CD4-positive, alpha-beta memory T cell (primary cell): ENCODE measurements around the gene MUC5AC. TPM values are rescaled to one million over a fixed set of nuclear protein-coding genes. Genes with fewer than 3 reads are reported as not detected.

Experiments
- polyA plus RNA-seq, 2 donors: library from polyadenylated mRNA; unstranded; fragments of 300-500 nt; fragmentation: Illumina TruSeq; gene quantifications; one replicate each; pipeline ENCODE4 v1.2.3, GENCODE V29; 2021
- total RNA-seq, 2 experiments: library from RNA; stranded (reverse); gene quantifications; one replicate each; pipeline ENCODE4 v1.2.3, GENCODE V29; 2021

The MUC5AC gene
- total and polyA plus RNA-seq, 4 experiments from 2014 or later = not detected

Other genes with a start within 250 kb of the MUC5AC start
- 10 to 100 TPM; 52.1 to 59.2 TPM for gene CHID1, start 247.1 kb upstream of the MUC5AC start, total RNA-seq
- gene CHID1, start 247.1 kb upstream of the MUC5AC start, polyA plus RNA-seq = 10 to 100 TPM; 46.9 to 82.3 TPM
- gene AP2A2, start 232.1 kb upstream of the MUC5AC start, total RNA-seq = 10 to 100 TPM; 81.7 to 87.4 TPM
- gene AP2A2, start 232.1 kb upstream of the MUC5AC start, polyA plus RNA-seq = 10 to 100 TPM in 1 of 2 donors, 1 to 10 TPM in 1; 5.1 to 14.1 TPM
- gene MUC6, start 121.2 kb upstream of the MUC5AC start, total RNA-seq = not detected
- under 1 TPM in 1 of 2 donors, not detected in 1; 0.13 TPM for gene MUC6, start 121.2 kb upstream of the MUC5AC start, polyA plus RNA-seq
- not detected for gene MUC2, start 83.1 kb upstream of the MUC5AC start, total RNA-seq
- gene MUC2, start 83.1 kb upstream of the MUC5AC start, polyA plus RNA-seq = not detected
- gene MUC5B, start 65.1 kb downstream of the MUC5AC start, total RNA-seq = not detected
- gene MUC5B, start 65.1 kb downstream of the MUC5AC start, polyA plus RNA-seq = not detected
- 10 to 100 TPM; 49.3 to 51.4 TPM for gene TOLLIP, start 151.7 kb downstream of the MUC5AC start, total RNA-seq
- gene TOLLIP, start 151.7 kb downstream of the MUC5AC start, polyA plus RNA-seq = 10 to 100 TPM; 29.8 to 34.0 TPM
- gene BRSK2, start 232.0 kb downstream of the MUC5AC start, total RNA-seq = under 1 TPM; 0.35 to 0.47 TPM
- gene BRSK2, start 232.0 kb downstream of the MUC5AC start, polyA plus RNA-seq = under 1 TPM; 0.18 to 0.30 TPM